HG02798 (cell line): ENCODE results near the gene CPNE7.

ENCODE experiments used
- ATAC-seq: cut with Tn5 transposase; IDR thresholded peaks from one replicate; pipeline ENCODE4 v1.9.1; 2021; ENCODE audit warnings: mild to moderate bottlenecking; ENCODE audit not compliant: unreplicated experiment, poor library complexity

Gene CPNE7

DNA sequence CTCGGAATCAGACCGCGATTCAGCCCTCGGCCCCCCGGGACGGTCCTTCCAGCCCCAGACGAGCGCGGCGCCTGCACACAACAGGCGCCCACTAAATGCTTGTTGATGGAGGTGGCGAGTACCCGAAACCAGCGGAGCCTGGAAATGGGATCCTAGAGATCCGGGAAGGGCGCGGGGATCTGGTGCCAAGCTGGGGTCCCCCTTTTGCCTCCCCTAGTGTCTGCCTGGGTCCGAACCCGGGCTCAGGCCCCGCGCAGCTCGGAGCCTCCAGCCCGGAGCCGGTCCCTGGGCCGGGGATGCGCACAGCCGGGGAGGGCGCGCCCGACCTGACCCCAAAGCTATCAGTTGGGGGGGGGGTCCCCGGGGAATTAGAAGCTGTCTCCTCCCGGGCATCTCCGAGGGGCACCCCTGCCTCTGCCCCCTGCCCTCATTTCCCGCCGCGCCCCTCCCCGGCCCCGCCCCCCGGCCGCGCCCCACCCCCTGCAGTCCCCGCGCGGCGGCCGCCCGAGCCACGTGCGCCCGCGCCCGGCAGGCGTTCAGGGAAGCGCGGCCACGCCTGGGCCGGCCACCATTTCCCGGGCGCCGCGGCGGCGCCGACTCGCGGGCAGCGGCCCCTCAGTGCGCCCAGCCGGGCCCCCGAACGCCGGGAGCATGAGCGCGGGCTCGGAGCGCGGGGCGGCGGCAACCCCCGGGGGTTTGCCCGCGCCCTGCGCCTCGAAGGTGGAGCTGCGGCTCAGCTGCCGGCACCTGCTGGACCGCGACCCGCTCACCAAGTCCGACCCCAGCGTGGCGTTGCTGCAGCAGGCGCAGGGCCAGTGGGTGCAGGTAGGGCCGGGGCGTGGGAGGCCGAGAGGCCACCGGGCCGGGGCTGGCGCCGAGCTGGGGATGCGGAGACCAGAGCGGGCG lies at the start of gene CPNE7:
Gene CPNE7 (plus strand): TSS at position 512 of the 906 bp plus-strand sequence. CDS start 140 bp downstream, at position 652.
- no peak for ATAC-seq

DNA sequence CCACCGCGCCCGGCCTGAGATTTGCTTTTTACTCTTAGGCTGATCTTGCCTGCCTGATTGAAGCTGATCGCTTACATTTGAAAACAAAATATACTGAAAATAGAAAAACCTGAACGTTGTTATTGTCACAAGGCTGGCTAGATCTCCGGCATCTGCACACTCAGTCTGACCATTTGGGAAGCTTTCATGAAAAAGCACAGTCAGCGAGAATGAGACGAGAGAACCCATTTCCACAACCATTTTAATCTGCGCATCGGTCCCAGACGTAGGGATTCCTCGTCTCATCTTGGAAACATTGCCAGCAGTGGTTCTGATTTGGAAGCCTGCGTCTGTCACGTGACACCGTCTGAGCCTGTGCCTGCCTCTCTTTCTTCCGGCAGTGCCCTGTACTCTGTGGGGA lies 46.5 kb upstream of the CPNE7 start:
- ATAC-seq: no peak

- no peak for ATAC-seq
Measured at GRCh38 chr16:89530401-89531381, 44.9 kb upstream of the CPNE7 start.

DNA sequence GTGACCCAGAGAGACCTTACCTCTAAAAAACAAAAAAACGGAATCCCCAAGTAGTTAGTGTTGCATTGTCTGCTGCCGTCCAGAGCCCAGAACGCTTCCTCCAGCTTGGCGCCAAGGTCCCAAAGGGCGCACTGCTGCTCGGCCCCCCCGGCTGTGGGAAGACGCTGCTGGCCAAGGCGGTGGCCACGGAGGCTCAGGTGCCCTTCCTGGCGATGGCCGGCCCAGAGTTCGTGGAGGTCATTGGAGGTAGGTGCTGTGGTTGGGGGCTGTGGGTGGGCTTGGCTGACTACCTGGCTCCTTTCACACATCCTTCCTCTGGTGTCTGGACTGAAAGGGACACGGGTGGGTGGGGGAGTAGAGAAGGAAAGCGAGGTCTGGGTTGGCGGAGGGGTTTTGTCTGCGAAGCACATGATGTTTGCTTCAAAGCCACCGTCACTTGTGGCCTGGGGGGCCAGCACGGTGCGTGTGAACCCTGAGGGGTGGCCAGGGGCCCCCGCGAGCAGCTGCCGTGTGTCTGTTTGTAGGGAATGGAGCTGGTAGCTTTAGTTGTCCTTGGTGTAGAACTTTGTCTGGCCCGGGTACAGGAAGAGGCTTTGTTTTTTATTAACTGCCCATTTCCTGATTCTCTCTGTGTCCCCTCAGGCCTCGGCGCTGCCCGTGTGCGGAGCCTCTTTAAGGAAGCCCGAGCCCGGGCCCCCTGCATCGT lies 43.6 kb upstream of the CPNE7 start:
- no peak for ATAC-seq

GRCh38 chr16:89534252-89534756 lies 41.3 kb upstream of the CPNE7 start:
- ATAC-seq: no peak

DNA sequence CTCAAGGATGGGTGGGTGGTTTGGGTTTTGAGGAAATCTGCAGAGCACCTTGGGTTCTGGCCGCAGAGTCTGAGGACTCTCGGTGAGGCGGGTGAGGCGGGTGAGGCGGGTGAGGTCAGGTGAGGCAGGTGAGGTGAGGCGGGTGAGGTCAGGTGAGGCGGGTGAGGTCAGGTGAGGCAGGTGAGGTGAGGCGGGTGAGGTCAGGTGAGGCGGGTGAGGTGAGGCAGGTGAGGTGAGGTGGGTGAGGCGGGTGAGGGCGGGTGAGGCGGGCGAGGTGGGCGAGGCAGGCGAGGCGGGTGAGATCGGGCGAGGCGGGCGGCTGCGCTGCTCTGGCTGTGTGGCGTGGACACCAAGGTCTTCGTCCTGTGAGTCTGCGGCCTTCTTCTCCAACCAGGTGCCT lies 39.2 kb upstream of the CPNE7 start:
- ATAC-seq: no peak

DNA sequence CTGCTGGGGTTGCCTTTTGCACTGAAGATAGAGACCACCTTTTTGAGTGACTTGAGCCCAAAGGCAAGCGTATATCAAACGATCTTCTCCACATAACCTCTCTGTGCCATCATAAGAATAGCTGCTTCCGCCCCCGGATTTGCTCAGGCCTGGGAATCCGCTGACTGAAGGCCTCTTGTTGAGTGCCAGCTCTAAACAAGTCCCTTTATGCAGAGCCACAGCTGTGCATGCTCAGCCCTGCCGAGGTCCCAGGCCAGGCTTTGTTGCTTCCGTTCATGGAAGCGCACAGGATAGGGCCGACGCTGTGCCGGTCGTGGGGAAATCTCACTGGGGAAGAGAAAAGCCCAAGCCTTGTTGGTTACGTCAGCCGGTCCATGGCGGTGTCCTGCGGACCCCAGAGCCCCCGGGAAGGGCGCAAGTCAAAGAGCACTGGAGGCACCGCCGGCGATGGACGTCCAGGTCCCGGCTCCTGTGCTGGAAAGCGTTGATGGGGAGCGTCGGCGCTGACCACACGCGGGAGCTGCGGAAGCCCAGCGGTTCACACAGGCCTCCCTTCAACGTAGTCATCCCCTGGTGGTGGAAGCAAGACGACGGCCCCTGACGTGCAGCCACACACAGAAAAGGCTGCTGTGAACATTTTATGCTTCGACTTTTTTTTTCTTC lies 38.5 kb upstream of the CPNE7 start:
- no peak for ATAC-seq

- no peak for ATAC-seq
Measured at GRCh38 chr16:89537549-89537925, 38.0 kb upstream of the CPNE7 start.

DNA sequence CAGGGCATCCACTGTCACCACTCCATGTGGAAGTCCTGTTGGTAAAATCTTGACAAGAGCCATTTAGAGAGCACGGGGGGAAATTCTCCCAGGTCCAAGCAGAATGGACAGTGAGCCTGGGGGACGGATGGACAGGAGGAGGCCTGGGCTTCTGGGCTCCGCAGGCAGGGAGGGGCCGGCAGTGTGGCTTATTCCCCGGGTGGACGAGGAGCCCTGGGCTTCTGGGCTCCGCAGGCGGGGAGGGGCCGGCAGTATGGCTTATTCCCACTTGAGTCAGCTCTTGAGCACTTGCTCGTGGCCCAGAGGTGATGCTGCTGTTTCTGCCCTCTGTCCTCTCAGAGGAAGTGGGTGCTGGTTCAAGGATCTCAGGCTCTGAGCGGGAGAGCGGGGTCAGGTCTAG lies 37.3 kb upstream of the CPNE7 start:
- no peak for ATAC-seq

GRCh38 chr16:89540557-89540956 lies 35.0 kb upstream of the CPNE7 start:
- ATAC-seq: no peak

- no peak for ATAC-seq
Measured at GRCh38 chr16:89541792-89542191, 33.8 kb upstream of the CPNE7 start.

- no peak for ATAC-seq
Measured at GRCh38 chr16:89544113-89544512, 31.4 kb upstream of the CPNE7 start.

- no peak for ATAC-seq
Measured at GRCh38 chr16:89544713-89545043, 30.9 kb upstream of the CPNE7 start.

DNA sequence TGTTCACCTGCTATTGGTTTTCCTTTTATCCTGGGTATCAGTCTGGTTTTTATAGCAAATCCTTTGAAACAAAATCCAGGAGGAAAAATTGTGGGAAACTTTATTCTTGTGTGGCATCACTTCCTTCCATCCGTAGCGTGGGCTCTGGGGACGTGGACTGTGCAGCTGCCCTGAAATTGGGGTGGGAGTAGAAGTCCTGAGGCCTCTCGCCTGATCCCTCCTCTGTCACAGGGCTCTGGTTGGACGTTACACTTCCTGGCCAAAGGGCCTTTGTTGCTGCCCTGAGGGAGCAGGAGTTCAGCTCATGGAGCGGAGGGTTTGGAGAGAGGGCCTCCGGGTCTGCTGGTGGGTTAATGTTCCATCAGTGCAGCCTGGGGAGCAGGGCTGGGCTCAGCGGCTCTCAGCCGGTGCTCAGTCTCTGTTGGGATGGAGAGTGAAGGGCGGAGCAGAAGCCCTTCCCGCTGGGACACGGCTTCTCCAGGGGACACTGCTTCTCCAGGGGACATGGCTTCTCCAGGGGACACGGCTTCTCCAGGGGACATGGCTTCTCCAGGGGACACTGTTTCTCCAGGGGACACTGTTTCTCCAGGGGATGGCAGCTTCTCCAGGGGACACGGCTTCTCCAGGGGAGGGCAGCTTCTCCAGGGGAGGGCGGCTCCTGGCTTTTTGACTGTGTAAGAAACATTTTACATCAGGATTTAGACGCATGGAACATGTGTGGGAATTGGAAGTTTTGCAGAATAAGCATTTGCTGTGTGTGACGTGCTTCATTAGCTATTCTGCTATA lies 30.3 kb upstream of the CPNE7 start:
- no peak for ATAC-seq

GRCh38 chr16:89545831-89546574 lies 29.6 kb upstream of the CPNE7 start:
- ATAC-seq: no peak

DNA sequence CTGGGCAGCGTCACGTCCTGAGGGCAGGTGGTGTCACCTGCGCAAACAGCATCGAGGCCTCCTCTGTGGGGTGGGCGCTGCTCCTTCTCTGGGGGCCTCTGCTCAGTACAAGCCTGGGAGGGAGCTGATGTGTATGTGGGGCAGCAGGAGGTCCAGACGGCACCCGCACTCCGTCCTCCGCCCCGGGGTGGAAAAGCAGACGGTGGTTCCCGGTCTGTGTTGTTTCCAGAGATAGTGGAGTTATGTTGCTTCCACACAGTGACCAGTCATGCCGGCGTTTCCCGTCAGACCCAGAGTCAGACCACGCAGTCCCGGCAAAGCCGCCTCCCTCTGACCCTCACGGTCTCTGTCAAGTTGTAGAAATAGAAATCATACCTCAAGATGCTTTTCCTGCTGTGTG lies 28.8 kb upstream of the CPNE7 start:
- no peak for ATAC-seq

- ATAC-seq: no peak
Measured at GRCh38 chr16:89547291-89547690, 28.3 kb upstream of the CPNE7 start.

DNA sequence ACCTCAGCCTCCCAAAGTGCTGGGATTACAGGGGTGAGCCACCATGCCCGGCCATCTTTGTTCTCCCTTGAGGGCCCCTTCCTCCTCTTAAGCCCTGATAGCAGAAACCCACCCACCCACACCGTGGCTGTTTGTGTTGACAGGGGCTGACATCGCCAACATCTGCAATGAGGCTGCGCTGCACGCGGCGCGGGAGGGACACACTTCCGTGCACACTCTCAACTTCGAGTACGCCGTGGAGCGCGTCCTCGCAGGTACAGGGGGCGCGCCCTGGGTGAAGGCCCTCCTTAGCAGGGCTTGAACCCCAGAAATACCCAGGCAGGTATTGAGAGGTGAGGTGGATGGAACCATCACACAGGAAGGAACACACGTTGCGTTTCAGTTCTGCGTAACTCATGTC lies 27.7 kb upstream of the CPNE7 start:
- ATAC-seq: no peak
